Measurements from ENCODE around the gene PXMP4.

GRCh38 chr20:33693289-33693688 lies 26.8 kb downstream of the PXMP4 start:
- TF ChIP-seq CTCF (IDR thresholded peaks at IDR 0.05) (no peak), EP300 (IDR thresholded peaks at IDR 0.05; ENCODE audit: low read depth) (no peak)

Measured in transverse colon (tissue), 3 donors.